Ramos (cell line): ENCODE data around the gene PNRC1.
"Not testable (repeated sequence)": the region's sequence is repeated elsewhere in the genome, so short reads cannot be mapped to it uniquely, and the experiment has no call there.

Experiments
- in situ Hi-C: fragments of 300-500 bp; cut with MboI; formaldehyde crosslinking; loops from one replicate; pipeline ENCODE4 v1.14.3; 2022; ENCODE audit warnings: low sequenced_read_pairs; ENCODE audit not compliant: unreplicated experiment

The PNRC1 gene

DNA sequence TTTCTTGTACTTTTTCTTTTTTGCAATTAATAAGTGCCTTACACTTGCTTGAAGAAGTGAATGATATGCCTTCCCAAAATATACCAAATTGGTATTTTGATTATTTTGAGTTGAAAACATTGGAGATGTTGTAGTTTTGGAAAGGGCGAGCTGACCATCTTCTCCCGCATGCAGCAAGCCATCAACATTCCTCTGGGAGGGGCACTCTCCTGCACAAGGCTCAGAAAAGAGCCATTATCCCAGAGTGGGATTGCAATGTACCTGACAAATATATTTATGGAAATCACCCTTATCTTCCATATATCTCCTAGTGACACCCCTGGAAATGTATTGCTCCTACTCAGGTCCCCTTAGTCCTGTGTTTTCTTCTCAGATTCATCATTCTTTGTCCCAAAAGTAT is 22.8 kb upstream of the PNRC1 start:
- in situ Hi-C loops: no loop called here

DNA sequence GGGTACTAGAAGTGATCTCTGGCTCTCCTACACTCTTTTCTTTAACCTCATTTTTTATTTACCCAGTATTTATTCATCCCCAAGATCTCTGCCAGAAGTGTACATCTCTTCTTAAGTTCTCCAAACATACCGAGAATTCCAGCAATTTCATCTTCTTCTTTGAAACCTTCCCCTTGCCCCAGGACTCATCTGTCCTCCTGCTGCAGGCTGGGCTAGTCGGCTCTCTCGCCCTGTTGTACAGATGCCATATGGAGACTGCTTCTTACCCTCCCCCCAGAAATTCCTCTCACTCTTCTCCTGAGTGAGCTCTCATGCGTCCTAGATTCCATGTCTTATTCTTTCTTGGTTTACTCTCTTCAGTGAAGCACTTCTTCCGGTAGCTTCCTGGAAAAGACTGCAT is 21.9 kb upstream of the PNRC1 start:
- in situ Hi-C loops: no loop called here

DNA sequence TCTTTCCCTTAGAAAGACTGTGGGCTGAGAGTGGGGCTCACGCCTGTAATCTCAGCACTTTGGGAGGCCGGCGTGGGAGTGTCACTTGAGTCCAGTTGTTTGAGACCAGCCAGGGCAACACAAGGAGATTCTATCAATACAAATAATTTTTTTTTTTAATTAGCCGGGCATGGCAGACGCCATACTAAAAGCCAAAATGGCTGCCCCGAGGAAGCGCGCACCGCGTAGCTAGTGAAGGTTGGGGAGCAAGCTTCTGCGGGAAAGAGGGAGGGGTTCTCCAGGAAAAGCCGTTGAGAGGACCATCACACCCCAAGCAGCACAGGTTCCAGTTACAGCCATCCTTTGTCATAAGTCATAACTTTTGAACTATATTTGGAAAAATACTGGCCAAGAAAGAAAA is 21.3 kb upstream of the PNRC1 start:
- in situ Hi-C loops: no loop called here

DNA sequence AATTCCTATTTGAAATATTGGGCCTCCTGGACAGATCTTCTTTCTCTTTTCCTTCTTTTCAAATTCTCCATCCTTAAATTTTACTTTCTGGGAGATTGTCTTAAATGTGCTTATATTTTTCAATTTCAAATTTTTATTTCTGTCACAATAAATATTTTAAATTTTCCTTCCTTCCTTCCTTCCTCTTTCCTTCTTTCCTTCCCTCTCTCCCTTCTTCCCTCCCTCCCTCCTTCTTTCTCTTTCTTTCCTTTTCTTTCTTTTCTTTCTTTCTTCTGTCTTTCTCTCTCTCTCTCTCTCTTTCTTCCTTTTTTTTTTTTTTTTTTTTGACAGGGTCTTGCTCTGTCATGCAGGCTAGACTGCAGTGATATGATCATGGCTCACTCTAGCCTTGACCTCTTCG is 16.7 kb upstream of the PNRC1 start:
- in situ Hi-C loops: no loop called here

DNA sequence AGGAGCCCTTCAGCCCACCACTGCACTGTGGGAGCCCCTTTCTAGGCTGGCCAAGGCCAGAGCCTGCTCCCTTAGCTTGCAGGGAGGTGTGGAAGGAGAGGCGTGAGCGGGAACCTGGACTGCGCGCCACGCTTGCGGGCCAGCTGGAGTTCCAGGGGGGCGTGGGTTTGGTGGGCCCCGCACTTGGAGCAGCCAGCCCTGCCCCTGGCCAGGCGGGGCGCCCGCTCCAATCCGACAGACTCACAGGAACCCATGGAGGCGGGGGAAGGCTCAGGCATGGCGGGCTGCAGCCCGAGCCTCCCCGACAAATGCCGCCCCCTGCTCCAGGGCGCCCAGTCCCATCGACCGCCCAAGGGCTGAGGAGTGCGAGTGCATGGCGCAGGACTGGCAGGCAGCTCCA is 15.6 kb upstream of the PNRC1 start:
- in situ Hi-C loops: not testable (repeated sequence)

DNA sequence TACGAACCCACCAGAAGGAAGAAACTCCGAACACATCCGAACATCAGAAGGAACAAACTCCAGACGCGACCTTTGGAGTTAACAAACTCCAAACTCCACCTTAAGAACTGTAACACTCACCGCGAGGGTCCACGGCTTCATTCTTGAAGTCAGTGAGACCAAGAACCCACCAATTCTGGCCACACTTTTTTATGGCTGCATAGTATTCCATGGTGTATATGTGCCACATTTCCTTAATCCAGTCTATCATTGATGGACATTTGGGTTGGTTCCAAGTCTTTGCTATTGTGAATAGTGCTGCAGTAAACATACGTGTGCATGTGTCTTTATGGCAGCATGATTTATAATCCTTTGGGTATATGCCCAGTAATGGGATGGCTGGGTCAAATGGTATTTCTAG is 14.4 kb upstream of the PNRC1 start:
- in situ Hi-C loops: not testable (repeated sequence)

DNA sequence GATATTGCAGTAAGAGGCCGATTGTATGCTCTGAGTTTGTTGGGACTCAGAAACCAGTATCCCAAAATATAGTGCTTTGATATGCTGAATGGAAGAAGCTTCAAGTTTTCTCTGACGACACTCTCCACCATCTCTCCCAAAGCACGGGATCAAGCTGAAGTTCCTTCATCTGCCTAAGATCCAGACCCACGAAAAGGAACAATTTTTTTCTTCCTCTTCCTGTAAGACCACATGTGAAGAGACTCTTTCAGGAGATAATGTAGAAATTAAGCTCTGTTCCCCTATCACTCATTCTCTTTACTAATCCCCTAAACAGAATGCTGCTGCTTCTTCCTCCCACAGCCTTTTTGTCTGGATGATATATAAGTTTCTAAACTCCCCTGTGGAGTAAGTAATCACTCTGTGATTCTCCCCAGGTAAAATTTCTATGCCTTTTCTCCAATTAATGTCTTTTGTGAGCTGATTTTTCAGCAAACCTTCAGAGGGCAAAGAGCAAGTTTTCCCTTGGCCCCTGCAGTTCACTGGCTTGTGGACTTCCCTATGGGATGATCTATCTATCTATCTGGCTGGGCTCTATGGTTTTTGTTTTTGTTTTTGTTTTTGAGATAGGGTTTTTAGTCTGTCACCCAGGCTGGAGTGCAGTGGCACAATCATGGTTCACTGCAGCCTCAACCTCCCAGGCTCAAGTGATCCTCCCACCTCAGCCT is 13.5 kb upstream of the PNRC1 start:
- in situ Hi-C loops: no loop called here

DNA sequence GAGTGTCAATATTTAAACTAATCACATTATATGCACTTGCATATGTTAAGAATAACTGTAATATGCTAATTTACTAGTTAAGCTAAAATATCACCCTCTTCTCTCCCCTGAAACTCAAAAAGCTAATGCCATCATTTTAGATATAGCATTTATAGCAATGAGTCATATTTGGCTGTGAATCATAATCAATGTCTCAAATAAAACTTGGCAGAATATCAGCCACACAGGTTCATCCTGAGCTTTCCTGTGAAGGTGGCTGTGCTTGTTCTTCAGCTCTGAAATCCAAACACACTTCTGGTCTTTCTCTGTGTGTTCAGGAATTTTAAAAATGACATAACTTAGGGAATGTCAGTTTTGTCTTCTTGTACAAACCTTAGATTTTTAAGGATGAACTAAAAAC is 12.8 kb upstream of the PNRC1 start:
- in situ Hi-C loops: no loop called here

DNA sequence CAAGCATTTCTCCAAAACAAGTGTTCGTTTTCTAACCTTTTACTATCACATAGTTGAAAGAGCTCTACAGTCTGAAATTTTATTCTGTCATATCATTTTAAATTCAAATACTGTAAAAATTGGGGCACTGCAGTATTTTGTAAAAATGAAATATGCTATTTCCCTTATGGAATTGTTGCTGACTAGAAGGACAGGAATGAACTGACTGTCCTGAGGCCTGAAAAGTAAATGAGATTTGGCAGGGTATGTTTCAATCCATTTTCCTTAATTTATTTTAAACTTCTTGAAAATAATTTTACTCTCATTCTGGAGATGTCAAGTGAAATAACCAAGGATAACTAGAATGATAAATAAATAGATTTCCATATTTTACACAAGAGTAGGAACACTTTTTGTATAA is 11.9 kb upstream of the PNRC1 start:
- in situ Hi-C loops: no loop called here

DNA sequence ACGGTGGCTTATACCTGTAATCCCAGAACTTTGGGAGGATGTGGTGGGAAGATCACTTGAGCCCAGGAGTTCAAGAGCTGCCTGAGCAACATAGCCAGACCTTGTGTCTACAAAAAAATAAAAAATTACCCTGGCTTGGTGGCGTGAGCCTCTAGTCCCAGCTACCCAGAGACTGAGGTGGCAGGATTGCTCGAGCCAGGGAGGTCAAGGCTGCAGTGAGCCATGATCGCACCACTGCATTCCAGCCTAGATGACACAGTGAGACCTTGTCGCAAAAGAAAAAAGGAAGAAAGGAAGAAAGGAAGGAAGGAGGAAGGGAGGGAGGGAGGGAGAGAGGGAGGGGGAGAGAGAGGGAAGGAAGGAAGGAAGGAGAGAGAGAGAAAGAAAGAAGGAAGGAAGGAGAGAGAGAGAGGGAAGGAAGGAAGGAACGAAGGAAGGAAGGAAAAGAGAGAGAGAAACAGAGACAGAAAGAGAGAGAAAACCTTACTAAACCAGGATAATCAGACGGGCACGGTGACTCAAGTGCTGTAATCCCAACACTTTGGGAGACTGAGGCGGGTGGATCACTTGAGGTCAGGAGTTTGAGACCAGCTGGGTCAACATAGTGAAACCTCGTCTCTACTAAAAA is 10.9 kb upstream of the PNRC1 start:
- in situ Hi-C loops: no loop called here

DNA sequence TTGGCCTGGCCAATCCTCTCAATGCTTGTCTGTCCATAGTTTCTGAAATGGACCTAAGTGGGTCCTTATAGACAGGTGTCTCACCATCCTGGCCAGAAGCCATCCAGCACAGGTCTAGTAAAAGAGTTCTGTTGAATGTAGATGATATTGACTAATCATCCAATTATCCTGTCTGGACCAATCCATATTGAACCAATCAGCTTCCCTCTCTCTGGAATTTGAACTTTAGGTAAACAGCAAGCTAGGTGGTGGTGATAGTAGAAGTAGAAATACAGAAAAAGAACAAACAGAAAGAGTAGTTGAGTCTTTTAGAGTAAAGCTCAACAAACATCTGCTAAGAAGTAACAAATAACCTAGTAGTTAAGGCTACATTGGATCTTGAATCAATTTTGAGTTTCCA is 9.5 kb upstream of the PNRC1 start:
- in situ Hi-C loops: no loop called here

DNA sequence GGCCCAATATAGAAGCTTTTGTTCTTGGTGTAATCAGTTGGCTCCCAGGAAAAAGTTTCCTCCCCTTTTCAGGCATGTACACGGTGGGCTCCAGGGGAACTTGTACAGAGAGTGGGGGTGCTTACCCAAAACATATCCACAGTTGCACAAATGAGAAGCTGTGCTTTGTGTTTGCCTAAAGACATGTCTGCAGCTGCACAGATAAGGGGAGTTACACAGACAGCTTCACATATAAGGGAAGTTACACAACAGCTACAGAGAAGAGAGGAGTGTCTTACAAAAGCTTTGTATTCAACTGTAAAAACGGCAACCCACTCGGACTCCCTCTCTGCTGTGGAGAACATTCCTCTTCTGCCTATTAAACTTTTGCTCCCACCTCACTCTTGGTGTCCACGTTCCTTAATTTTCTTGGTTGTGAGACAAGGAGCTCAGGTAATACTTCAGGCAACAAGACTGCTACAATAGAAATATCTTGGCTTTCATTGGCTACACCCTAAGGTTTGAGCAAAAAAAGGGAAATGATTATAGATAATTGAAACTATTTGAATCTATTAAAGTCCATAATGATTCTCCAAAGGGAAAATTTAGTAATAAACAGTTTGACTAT is 7.4 kb upstream of the PNRC1 start:
- in situ Hi-C loops: no loop called here

DNA sequence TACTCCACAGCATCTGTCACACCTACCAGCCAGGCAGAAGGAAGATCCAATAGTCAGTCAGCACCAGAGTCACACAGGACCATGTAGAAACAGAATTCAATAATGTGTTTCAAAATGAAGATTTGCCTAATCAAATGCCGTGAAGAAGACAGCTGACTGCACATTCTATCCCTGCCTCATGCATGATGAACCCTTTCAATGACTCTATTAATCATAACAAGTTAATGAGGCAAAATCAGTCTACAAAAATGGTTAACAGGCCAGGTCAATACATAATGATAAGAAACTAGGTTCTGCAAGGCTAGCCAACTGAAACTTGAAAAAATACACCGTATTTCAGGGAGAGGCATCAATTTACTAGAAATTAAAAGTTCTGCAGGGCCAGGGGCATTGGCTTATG is 6.7 kb upstream of the PNRC1 start:
- in situ Hi-C loops: no loop called here

DNA sequence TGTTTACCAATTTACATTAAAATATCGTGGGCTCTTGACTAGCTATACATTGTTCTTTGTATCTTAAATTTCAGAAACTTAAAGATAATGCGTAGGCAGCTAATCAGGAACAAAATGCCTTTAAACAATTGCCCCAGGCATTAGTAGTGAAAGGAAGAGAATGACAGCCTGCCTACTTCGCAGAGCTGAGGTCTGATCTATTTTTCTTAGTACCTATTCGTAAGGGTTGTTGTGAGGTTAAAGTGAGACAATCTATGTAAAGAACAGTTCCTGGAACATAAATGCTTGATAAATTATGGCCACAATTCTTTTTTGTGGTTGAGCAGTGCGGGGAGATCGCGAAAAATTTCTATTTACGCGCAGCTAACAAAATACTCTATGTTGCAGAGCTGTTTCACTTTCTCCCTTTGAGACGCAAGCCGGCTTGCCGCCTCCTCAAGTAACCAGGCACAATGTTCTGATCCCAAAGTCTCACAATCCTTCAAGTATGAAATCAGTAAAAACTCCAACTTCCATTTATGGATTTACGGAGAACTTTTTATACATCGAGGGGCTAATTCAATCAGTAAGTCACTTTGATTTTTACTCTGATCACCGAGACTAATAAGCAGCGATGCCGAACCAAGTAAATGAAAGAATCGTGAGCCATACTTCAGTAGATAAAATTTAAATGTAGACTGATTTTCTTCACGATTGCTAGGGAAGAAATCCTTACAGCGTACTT is 878 bp upstream of the PNRC1 start:
- in situ Hi-C loops: loop anchor here (25.0 kb wide), 1 partner anchor 1167 kb away; no protein-coding TSS in a partner anchor

DNA sequence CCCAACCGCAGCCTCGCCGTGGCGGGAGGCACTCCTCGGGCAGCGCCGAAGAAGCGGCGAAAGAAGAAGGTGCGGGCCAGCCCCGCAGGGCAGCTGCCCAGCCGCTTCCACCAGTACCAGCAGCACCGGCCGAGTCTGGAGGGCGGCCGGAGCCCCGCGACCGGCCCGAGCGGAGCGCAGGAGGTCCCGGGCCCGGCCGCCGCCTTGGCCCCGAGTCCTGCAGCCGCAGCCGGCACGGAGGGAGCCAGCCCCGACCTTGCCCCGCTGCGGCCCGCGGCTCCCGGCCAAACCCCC is 525 bp downstream of the PNRC1 start:
- in situ Hi-C loops: loop anchor here (25.0 kb wide), 1 partner anchor 1169 kb away; no protein-coding TSS in a partner anchor

DNA sequence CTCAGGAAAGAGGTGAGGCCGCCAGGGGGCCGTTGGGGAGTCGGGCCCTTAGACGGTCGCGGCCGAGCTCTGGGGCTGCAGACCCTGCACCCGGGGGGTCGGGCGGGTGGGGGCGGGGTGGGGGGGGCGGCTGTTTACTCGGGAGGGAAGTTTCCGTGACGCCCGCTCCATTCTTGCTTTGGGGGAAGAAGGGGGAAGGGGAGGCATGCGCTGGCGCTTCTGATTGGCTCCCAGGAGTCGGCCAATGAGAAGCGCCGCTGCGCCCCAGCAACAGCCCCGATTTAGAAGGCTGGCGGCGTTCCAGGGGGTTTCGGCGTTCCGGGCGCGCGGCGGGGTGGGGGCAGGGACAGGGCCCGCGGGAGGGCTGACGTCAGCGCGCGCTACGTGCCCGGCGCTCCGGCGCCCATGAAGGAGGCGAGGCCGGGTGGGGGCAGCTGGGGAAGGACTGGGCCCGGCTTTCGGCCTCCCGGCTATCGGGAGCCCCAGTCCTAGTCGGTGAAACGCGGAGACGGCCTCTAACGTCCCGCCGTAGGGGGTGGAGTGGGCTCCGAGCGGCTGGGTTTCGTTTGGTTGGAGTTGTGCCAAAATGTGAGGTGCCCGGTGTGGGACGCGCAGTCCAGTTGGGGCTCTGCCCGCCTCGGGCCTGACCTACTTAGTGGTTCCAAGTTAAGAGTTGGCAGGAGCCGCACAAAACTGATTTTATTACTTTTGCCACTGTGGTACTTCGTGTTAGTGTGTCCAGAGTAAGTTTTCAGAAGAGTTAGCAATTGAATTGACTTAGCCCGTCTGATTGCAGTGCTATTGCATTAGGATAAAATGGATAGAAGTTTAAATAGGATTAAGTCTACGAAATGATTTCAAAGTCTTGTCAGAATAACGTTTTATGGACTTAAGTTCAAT is 1.1 kb downstream of the PNRC1 start:
- in situ Hi-C loops: loop anchor here (25.0 kb wide), 1 partner anchor 1169 kb away; no protein-coding TSS in a partner anchor

DNA sequence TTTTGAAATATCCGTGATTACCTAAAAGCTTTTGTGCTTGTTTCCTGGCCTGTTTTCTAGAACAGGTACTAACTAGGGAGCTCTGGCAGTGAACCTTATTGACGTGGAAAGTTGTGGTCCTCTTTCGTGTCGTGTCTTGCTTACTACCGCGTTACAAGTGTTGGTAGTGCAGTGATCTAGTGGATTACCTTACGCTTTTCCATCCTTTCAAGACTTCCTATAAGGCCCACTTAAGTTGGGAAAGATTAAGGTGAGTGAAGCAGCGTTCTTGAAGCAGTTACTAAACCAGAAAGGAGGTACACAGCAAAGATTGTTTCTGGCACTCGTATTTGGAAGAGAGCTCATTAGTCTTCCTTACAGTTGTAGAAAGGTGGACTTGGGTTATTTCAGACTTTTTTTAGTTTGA is 1.9 kb downstream of the PNRC1 start:
- in situ Hi-C loops: loop anchor here (25.0 kb wide), 1 partner anchor 1170 kb away; no protein-coding TSS in a partner anchor

DNA sequence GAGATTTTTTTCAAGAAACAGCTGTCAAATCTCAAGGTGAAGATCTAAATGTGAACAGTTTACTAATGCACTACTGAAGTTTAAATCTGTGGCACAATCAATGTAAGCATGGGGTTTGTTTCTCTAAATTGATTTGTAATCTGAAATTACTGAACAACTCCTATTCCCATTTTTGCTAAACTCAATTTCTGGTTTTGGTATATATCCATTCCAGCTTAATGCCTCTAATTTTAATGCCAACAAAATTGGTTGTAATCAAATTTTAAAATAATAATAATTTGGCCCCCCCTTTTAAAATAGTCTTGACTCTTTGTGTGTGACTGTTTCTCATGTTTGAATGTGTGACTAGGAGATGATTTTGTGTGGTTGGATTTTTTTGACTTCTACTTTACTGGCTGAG is 4.0 kb downstream of the PNRC1 start:
- in situ Hi-C loops: loop anchor here (25.0 kb wide), 1 partner anchor 1172 kb away; no protein-coding TSS in a partner anchor

DNA sequence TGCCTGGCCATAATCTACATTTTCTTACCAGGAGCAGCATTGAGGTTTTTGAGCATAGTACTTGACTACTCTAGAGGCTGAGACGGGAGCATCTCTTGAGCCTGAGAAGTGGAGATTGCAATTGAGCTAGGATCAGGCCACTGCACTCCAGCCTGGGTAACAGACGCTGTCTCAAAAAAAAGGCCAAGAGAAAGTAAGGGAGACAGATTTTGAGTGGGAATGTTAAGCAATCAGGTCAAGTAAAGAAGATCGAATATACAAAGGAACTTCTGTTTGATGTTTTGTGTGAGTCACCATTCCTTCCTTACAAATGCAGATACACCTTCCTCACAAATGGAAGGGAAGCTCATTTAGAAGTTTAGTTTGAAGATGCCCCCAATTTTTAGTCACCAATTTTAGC is 4.4 kb downstream of the PNRC1 start:
- in situ Hi-C loops: loop anchor here (25.0 kb wide), 1 partner anchor 1173 kb away; no protein-coding TSS in a partner anchor
